T follicular helper cell (primary cell): Measurements from ENCODE around the gene NEMP2.

ENCODE experiments used
- DNase-seq: peaks from one replicate; pipeline ENCODE4 v3.0.0-alpha.2; 2020; ENCODE audit warnings: low read depth

NEMP2 gene

DNA sequence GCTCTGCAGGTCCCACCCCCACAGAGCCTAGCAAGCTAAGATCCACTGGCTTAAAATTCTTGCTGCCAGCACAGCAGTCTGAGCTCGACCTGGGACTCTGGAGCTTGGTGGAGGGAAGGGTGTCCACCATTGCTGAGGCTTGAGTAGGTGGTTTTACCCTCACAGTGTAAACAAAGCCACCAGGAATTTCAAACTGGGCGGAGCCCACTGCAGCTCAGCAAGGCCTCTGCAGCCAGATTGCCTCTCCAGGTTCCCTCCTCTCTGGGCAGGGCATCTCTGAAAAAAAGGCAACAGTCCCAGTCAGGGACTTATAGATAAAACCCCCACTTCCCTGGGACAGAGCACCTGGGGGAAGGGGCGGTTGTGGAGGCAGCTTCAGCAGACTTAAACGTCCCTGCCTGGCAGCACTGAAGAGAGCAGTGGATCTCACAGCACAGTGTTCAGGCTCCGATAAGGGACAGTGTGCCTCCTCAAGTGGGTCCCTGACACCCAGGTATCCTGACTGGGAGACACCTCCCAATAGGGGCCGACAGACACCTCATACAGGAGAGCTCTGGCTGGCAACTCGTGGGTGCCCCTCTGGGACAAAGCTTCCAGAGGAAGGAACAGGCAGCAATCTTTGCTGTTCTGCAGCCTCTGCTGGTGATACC lies 20.0 kb upstream of the NEMP2 start:
- DNase-seq, result no peak

DNA sequence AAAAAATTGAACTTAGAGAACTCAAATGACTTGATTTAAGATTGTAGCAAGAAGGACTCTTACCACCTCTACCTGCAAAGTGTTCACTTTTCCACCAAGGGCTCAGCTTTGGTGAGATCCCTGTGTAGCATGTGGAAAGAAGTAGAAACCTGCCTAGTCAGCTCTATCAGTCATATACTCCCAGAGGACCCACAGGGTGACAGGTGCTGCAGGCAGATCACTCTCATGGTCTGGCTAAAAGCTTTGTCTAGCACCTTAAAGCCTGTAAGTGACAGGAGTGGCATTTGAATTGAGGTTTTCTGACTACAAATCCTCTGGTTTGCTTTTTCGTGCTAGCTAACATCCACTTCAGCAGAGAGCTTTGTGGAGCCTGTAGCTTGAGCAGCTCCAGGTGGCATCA lies 18.7 kb upstream of the NEMP2 start:
- DNase-seq, result no peak

DNA sequence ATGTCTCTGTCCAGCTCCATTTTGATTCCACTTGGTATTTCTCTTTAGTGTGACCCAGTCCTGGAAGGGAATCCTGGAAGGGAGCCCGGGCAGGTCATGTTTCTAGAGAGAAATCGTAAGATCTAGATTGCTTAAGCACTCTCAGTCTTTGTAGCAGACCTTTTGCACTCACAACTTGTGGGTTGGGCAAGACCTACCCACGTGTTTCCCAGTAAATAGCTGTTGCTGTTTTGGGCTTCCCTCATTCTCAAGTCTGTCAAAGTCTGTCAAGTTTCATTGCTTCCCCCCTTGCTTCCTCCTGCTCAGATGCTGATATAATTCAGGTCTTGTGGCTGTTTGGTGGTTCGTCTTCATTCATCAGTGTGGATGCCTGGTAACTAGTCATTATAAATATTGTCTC lies 17.4 kb upstream of the NEMP2 start:
- no peak for DNase-seq

DNA sequence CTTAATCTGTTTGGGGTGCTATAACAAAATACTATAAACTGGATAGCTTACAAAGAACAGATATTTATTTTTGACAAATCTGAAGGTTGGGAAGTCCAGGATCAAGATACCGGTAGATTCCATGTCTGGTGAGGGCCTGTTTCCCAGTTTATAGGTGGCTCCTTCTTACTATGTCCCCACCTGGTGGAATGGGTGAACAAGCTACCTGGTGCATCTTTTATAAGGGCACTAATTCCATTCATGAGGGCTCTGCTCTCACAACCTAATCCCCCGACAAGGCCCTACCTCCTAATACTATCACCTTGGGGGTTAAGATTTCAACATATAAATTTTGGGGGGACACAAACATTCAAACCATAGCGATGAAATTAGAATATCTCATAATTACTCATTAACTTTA lies 15.6 kb upstream of the NEMP2 start:
- DNase-seq, result no peak

DNA sequence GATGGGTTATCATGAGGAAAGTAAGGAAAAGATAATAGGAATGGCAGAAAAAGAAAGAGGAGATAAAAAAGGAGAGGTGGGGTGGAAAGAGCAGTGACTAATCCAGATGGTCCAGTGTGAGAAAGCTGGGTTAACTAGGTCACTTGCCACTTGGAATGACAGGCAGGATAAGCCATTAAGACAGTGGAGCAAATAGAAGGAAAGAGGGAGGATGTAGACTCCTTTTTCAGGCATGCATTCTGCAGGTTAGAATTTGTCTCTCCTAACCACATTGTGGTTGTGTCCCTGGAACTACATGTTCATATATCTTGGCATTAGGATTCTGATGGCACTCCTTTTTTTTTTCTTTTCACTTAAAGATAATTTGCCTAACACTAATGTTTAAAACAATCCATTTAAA lies 13.4 kb upstream of the NEMP2 start:
- DNase-seq, result no peak

DNA sequence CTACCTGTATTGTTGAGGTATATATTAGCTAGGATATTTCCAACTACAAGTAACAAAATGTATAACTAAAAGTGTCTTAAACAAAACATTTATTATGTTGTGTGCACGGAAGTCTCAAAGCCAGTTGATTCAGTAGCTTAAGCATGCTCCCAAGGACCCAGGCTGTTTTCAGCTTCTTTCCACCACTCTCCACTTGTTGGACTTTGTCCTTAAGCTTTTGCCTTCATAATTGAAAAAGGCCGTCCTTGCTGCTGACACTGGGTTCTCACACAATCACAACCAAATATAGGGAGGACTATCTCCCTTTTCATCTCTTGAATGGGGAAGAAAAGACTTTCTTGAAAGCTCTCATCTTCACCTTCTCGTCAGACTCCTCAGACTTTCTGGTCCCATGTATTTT lies 12.2 kb upstream of the NEMP2 start:
- no peak for DNase-seq

DNA sequence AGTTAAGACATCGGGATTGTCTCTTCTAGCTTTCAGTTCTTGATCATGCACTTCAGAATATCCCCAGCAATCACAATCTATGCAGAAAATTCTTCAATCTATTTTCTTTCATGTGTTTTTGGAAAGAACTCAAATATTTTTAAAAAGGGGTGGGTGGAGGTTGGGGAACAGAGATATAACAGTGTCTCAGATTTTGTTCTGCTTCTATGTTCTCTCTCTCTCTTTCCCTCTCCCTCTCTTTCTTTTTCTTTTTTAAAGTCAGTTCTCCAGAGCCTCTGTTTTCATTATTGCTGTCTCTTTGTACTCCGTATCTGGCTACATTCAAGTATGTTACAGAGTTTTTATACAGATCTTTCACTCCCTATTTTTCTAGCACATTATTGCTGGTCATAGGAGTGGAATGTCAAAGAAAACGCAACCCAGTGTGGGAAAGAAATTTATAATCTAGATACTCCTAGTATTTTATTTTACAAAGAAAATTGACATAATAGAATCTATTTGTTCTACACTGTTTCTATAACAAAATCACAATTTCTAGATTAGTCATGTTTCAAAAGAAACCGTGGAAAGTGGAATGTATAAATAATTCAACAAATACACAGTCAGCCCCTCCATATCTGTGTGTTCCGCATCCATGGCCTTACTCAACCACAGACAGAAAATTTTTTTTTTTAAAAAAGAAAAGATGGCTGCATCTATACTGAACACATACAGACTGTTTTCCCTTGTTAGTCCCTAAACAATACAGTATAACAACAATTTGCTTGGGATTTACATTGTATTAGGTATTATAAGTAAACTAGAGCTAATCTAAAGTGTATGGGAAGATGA lies 11.2 kb upstream of the NEMP2 start:
- DNase-seq, result no peak

DNA sequence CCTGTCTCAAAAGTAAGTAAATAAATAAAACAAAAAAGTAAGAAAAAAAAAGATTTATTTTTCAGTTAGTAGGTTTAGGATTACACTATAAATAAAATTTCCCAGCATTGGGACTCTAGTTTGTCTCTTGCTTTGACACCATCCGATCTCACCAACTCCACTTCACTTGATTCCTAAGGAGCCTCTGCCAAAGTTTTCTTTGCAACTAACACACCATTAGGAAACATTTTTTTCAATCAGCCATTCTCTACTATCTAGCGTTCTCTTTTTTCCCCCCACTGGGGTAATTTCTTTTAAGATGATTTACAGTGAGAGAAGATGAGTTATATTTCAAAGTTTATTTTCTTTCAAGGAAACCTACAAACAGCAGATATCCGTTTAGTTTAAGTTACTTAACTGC lies 10.6 kb upstream of the NEMP2 start:
- no peak for DNase-seq

DNA sequence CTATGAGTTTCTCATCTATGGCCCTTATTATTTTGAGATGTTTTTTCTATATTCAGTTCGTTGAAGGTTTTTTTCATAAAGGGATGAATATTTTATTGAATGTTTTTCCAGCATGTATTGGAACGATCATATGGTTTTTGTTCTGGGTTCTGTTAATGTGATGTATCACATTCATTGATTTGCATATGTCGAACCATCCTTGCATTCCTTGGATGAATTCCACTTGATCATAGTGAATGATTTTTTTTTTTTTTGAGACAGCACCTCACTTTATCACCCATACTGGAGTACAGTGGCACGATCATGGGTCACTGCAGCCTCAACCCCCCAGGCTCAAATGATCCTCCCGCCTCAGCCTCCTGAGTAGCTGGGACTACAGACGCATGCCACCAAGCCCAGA lies 5.5 kb upstream of the NEMP2 start:
- no peak for DNase-seq

DNA sequence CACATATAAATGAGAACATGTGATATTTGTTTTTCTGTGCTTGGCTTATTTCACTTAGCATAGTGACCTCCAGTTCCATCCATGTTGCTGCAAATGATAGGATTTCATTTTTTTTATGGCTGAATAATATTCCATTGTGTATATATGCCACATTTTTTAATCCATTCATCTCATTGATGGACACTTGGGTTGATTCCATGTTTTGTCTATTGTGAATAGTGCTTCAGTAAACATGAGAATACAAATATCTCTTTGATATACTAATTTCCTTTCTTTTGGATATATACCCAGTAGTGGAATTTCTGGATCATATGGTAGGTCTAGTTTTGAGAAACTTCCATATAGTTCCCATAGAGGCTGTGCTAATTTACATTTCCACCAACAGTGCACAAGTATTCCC lies 3.7 kb upstream of the NEMP2 start:
- DNase-seq, result no peak

DNA sequence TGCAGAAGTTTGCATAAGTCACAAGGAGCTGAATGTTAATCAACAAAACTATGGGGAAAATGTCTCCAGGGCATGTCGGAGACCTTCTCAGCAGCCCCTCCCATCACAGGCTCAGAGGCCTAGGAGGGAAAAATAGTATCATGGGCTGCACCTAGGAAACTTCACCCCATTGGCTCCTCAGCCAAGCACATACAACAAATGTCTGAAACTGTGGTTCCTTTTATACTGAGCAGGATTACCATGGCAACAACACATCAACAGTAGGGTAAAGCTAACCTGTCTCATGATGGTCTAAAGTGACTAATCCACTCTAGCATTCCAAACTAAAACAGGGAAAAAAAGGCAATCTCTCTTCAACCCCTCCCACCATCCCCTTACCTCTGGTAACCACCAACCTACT lies 3.2 kb upstream of the NEMP2 start:
- DNase-seq, result no peak

DNA sequence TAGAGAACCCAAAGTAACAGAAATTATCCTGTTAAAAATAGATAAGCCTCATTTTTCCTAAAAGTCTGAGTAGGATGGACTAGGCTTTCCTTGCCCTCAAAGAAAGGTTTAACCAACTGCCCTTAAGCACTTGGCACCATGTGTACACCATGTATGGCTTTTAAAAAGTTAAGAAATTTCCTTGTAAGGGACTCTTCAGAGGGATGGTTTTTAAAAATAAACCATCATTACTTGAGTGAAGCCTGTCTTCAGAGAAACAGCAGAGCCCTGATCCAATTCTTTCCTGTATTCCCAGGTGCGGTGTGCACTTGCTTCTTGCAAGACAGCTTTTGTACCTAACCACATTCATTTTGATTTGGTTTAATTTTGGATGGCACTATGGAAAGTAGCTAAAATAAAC lies 1.1 kb upstream of the NEMP2 start:
- DNase-seq, result no peak

DNA sequence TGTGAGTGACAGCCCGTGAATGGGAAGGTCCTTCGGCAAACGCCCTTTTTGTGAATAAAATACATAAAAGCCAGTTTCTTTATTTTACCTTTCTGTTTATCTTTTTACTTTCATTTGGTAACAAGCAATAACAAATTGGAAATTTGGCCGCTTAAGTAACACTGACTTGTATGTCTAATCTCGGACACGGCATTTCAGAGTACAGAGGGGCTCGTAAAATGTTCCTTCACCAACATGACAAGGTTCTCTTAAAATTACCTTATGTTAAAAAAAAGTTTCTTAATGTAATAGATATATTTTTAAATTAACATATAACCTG lies 558 bp upstream of the NEMP2 start:
- DNase-seq, result no peak

DNA sequence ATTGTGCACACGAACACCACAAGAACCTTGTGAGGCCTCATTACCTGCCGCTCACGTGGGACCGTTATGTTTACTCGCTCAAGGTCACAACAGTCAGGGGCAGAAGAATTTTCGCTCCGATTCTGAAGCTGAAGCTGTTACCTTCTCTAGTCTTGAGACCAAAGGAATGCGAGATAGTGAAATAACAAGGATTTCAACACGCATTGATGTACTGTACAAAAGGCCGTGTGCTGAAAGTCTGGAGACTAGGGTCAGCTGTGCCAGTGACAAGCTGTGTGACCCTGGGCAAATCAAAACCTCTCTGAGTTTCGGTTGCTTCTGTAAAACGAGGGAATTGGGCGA lies 583 bp downstream of the NEMP2 start:
- peak; percentile 41 for DNase-seq

DNA sequence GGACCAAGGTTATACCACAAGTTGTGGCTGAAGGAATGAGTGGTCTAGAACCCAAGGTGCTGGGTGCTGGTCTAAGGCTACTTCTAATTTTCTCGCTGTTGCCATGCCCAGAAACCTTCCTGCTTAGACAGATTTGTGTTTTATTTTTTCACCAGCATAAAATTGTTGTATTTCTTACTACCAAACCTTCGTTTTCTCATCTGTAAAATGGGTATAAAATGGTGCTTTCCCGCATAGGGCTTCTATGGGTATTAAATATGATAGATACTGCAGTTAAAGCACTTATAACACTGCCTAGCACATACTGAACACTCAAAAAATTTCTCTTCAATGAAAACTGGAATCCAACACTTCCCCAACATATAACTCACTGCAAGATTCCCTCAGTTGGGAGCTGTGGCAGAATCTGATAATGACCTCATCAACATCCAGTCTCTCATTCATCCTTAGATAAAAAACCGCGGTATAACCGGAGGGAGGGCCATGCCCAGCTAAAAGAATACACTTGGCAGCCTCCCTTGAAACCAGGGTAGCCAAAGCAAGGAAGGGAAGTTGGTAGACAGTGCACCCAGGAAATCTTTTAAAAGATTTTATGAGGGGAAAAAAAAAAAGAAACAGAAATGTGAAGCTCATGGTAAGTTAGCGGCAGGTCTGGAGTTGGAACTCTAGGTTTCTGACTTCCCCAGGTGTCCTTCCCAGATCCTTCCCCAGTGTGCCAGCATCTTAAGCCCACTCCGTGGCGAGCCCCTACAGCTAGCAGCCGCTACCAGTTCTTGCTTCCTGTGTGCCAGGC lies 1.2 kb downstream of the NEMP2 start:
- no peak for DNase-seq

DNA sequence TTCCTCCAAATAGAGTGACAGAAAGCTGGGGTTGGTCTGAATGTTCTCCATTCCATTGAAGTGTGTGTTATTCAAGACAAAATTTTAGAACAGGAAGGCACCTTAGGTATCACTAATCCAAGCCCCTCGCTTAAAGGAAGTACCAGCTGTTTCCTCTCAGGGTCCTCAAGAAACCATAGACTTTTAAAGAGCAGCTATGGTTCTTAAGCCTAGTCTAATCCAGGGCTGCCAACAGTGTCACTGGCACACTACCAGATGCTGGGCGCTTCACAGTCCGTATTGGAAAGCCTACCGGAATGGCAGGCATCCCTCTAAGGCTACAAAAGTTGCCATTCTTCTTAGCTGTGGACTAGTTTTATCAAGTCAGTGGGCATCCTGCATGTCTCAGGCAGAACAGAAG lies 1.9 kb downstream of the NEMP2 start:
- DNase-seq, result no peak

DNA sequence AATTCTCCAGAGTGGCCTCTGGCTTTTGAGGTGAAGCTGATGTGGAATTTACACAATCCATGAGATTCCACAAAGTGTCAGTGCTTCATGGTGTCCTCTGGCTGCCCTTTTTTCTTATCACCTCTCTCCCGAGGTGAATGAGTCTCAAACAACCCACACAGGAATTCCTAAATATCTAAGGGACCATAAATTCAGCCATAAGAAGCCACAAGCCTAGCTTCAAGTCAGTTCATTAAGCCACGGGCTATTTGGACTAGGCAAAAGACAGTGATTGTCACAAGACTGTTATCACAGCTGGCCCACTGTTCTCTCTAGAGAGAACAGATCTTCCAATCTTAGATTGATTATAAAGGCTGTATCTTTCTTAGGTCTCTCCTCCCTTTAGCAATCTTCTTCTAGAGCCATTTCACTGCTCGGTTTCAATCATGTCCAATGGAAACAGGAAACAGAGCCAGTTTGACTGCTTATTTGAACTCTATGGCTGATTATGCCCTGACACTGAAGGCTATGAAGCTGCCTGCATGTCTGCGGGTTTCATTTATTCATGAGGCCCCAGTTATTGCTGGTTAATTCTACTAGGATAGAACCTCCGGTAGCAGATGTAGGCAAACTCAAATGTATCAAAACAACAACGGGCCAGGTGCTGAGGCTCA lies 4.1 kb downstream of the NEMP2 start:
- no peak for DNase-seq

DNA sequence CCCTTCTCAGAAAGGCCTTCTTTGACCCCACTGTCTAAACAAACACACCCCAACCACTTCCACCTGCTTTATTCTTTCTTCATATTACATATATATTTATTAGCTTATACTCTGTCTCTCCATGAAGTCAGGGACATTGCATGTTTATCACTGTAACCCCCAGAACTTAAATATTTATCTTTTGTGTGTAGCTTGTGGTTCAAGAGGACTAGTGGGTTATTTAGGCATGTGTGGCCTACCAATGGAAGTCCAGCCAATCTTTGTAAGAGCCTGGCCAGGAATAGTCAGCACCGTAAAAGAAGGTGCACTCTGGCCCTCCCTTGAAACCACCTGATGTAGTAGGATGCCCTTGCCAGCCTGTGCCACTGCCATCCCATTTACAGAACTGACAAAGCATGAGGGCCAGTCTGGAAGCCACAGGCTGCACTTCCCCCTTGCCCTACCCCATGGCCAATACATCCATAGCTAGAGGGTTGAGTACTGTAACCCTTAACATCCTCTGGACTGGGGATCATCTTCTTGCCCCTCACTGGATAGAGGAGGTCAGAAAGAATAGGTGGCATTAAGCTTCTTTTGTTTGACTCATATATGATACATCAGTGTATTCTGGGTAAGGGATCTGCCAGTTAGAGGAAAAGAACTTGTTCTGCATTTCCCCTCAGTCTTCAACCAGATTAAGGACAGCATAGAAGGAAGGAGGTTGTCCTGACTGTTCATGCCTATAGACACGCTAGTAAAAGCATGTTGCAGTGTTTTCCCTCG lies 4.9 kb downstream of the NEMP2 start:
- no peak for DNase-seq

DNA sequence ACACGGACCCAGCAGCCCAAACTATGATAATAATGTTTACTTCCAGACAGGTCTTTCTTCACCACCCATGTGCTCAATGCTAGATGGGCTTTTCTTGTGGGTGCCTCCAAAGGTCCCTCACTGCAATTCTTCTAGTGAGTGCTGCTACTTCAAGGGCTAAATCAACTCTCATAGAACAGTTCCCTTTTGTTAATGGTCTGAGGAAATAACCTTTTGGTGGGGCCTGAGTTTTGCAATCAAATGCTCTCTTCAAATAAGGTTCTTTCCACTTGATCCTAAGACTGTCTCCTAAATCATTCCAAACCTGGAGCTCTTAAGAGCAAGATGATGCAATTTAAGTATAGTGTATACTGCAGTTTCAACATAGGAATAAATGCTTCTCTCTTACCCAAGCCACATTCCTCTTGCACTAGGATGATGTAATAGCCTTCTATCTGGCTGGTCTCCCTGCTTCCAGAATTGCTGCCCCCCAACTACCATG lies 6.0 kb downstream of the NEMP2 start:
- DNase-seq, result no peak

DNA sequence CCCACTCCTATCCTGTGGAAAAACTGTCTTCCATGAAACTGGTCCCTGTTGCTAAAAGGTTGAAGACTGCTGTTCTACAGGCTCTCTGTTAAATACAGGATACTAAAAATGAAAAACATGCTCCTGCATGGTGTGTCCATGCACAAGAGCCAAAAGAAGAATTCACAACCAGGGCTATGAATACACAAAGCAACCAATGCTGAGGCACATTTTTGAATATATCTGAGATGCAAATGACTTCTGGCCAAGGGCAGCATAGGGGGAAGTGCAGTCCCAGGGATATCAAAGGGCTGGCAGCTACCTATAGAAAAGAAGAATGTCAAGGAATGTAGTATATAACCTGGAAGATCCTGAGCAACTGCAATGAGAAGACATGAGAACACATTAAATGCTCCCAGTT lies 6.6 kb downstream of the NEMP2 start:
- no peak for DNase-seq

DNA sequence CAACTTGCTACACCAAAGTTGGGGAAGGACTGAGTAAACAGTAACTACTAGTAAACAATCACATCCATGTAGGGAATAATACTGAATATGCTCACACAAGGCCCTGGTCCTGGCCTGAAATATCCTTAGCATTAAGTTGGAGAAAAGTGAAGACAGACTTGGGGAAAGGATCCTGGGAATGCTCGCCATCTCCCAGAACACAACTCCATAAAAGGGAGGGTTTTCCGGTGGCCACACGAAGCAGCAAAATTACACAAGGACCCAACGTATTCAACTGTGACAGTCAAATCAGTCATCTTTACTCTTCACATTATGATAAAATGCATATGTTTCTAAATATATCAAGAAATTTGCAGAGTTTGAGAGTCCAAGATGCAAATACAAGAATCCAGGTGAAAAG lies 7.3 kb downstream of the NEMP2 start:
- no peak for DNase-seq
